HepG2 (cell line): ENCODE data around the gene LYPD6B. TPM values are rescaled to one million over a fixed set of nuclear protein-coding genes. Genes with fewer than 3 reads are reported as not detected.

Source experiments
- ATAC-seq: fragments of 200-7000 bp; cut with Tn5 transposase; 3 replicates; pipeline ENCODE4 v1.9.1; 2020; ENCODE audit warnings: mild to moderate bottlenecking, moderate library complexity
- BruUV-seq: library from RNA; stranded (reverse); fragments of 400-500 nt; replicated peaks from 2 replicates; lab custom pipeline; 2021; lab: Mats Ljungman, UMichigan
- CTCF ChIA-PET: fragments of 300-600 bp; formaldehyde crosslinking; extraction: SDS; loops from one replicate; lab custom pipeline; 2021; ENCODE audit warnings: low total read pairs, inconsistent platforms, low intra/inter-chr PET ratio; lab: Yijun Ruan, JAX
- POLR2A ChIA-PET: fragments of 350-600 bp; sonication (Branson Sonifier 250); formaldehyde crosslinking; loops from one replicate; lab custom pipeline; 2020; ENCODE audit warnings: antibody characterized with exemption, inconsistent platforms; lab: Yijun Ruan, JAX
- DNase-seq: peaks from one replicate; pipeline ENCODE4 v3.0.0-alpha.2; 2015; ENCODE audit warnings: low spot score
- FAIRE-seq: peaks from 3 replicates; lab custom pipeline; 2011; peaks lifted over from hg19 to GRCh38; lab: Jason Lieb, UNC
- H2AFZ ChIP-seq: one replicate; pipeline ENCODE4 v1.6.1; 2011; ENCODE audit warnings: low read length, inconsistent platforms
- H3K27ac ChIP-seq: fragments of 300-600 bp; 3 replicates; pipeline ENCODE4 v1.8.0; 2011; ENCODE audit warnings: mixed run types, mild to moderate bottlenecking, mixed read lengths, low read length, inconsistent platforms; ENCODE audit not compliant: insufficient read depth; ENCODE audit errors: extremely low read length
- H3K27me3 ChIP-seq, 2 experiments: fragments of 200-600 bp in 1 of 2; 2 replicates in 1 of 2; 3 replicates in 1 of 2; pipeline versions ENCODE4 v1.6.0 to v1.8.0; 2011; ENCODE audit warnings: low read length in 2 of 2, mild to moderate bottlenecking in 2 of 2, moderate library complexity in 2 of 2, inconsistent platforms in 1 of 2; ENCODE audit not compliant: insufficient read depth in 2 of 2, control insufficient read depth in 1 of 2
- H3K36me3 ChIP-seq, 2 experiments: fragments of 200-600 bp in 1 of 2; replicated peaks in 1 of 2; 2 replicates in 1 of 2; 3 replicates in 1 of 2; pipeline versions ENCODE4 v1.5.1 to v1.8.0; 2011; ENCODE audit warnings: low read length in 2 of 2, inconsistent platforms in 1 of 2; ENCODE audit not compliant: insufficient read depth in 2 of 2, control insufficient read depth in 1 of 2
- H3K4me1 ChIP-seq: 2 replicates; pipeline ENCODE4 v1.5.1; 2012; ENCODE audit warnings: low read length, inconsistent platforms; ENCODE audit not compliant: insufficient read depth
- H3K4me2 ChIP-seq: 2 replicates; pipeline ENCODE4 v1.6.0; 2011; ENCODE audit warnings: low read depth, low read length, inconsistent platforms
- H3K4me3 ChIP-seq, 3 experiments: fragments of 200-600 bp in 1 of 3; sonication (generic), shearing (Covaris generic) in 1 of 3; replicated peaks in 1 of 3; 2 replicates each; pipeline ENCODE4 v1.5.1; 2011 to 2016; ENCODE audit warnings: low read length in 3 of 3, inconsistent platforms in 2 of 3, low read depth in 2 of 3, mild to moderate bottlenecking in 2 of 3, control low read depth in 1 of 3, mixed read lengths in 1 of 3; ENCODE audit not compliant: insufficient read depth in 1 of 3
- H3K79me2 ChIP-seq: one replicate; pipeline ENCODE4 v1.6.1; 2011; ENCODE audit warnings: low read length, inconsistent platforms; ENCODE audit not compliant: insufficient read depth
- H3K9ac ChIP-seq: 2 replicates; pipeline ENCODE4 v1.6.0; 2011; ENCODE audit warnings: mild to moderate bottlenecking, low read depth, low read length, inconsistent platforms; ENCODE audit not compliant: insufficient read depth
- H3K9me3 ChIP-seq: 2 replicates; pipeline ENCODE4 v1.5.1; 2012; ENCODE audit warnings: mild to moderate bottlenecking, low read length
- H4K20me1 ChIP-seq: 2 replicates; pipeline ENCODE4 v1.6.0; 2011; ENCODE audit warnings: inconsistent platforms, mild to moderate bottlenecking, low read length, moderate library complexity; ENCODE audit not compliant: insufficient read depth
- BORCS8-MEF2B ChIP-seq: sonication (generic); formaldehyde crosslinking; IDR thresholded peaks from 2 replicates; pipeline ENCODE4 v1.8.0; 2022; ENCODE audit warnings: mild to moderate bottlenecking, missing genetic modification reagents
- HDAC2 ChIP-seq: sonication (generic); formaldehyde crosslinking; IDR thresholded peaks from 2 replicates; pipeline ENCODE4 v1.4.0; 2020; ENCODE audit warnings: missing genetic modification reagents
- KDM5A ChIP-seq: fragments of 200-600 bp; sonication (generic); IDR thresholded peaks from 2 replicates; pipeline ENCODE4 v1.7.0; 2018; ENCODE audit warnings: antibody characterized with exemption, mild to moderate bottlenecking, low read length, borderline replicate concordance
- PCBP1 ChIP-seq: fragments of 200-400 bp; formaldehyde crosslinking; IDR thresholded peaks from 2 replicates; pipeline ENCODE4 v1.6.1; 2017; ENCODE audit warnings: mild to moderate bottlenecking, low read depth, low read length, borderline replicate concordance
- ZNF446 ChIP-seq: sonication (generic); formaldehyde crosslinking; IDR thresholded peaks from 2 replicates; pipeline ENCODE4 v1.5.0; 2020; ENCODE audit warnings: mild to moderate bottlenecking, missing genetic modification reagents
- WGBS: methylation state at CpG from one replicate; pipeline ENCODE4 v1.1.6; 2017; ENCODE audit warnings: low lambda C conversion rate; 5-methylcytosine and 5-hydroxymethylcytosine counted together
- in situ Hi-C: cut with HindIII; loops from 2 replicates; pipeline ENCODE4 v1.10.0; 2017; ENCODE audit warnings: low pct_unique_long_range_greater_than_20kb; ENCODE audit not compliant: extremely low pct_ligation_motif_present
- intact Hi-C: fragments of 100-400 bp; cut with micrococcal nuclease; formaldehyde crosslinking; loops from one replicate; pipeline ENCODE4 v1.10.0; 2022; ENCODE audit not compliant: unreplicated experiment
- polyA plus RNA-seq, 8 experiments: library from polyadenylated mRNA; depleted of rRNA in 3 of 8; stranded (reverse) in 7 of 8; unstranded in 1 of 8; fragments of >200 nt; fragmentation: Illumina TruSeq in 4 of 8; extraction: Trizol in 4 of 8; gene quantifications; 2 replicates each; pipeline versions ENCODE4 v1.2.1 to v1.2.3, GENCODE V29; 2011 to 2016; ENCODE audit warnings: low read depth in 4 of 8, missing spikeins in 1 of 8, mixed read lengths in 1 of 8; ENCODE audit not compliant: insufficient read depth in 1 of 8
- total RNA-seq, 5 experiments: library from RNA; depleted of rRNA; stranded (reverse); fragments of >200 nt; fragmentation: Illumina TruSeq; extraction: Trizol; gene quantifications; 2 replicates each; pipeline ENCODE4 v1.2.3, GENCODE V29; 2016; ENCODE audit warnings: low read depth in 1 of 5
- TF ChIP-seq, protein P1 (sequence below): sonication (generic); formaldehyde crosslinking; IDR thresholded peaks from 2 replicates; pipeline ENCODE4 v1.5.0; 2020; ENCODE audit warnings: mild to moderate bottlenecking, low read depth, missing genetic modification reagents, borderline replicate concordance
- TF ChIP-seq, protein P2 (sequence below), 2 experiments: fragments of 450-650 bp in 1 of 2; sonication (generic) in 1 of 2; formaldehyde crosslinking in 1 of 2; IDR thresholded peaks; 2 replicates each; pipeline versions ENCODE4 v1.6.1 to v1.8.0; 2016 to 2022; ENCODE audit warnings: antibody characterized with exemption in 1 of 2, mild to moderate bottlenecking in 1 of 2, missing genetic modification reagents in 1 of 2
- TF ChIP-seq, protein P3 (sequence below): IDR thresholded peaks from 2 replicates; pipeline ENCODE4 v1.6.1; 2016; ENCODE audit warnings: low read depth
- TF ChIP-seq, protein P4 (sequence below): sonication (generic); formaldehyde crosslinking; IDR thresholded peaks from 2 replicates; pipeline ENCODE4 v1.5.1; 2020; ENCODE audit warnings: missing genetic modification reagents, mild to moderate bottlenecking, borderline replicate concordance

Gene LYPD6B
- total and polyA plus RNA-seq, 2 of the 13 experiments (the other 11 are each of a cell fraction or from before 2014, with no cell fraction given), result not detected

DNA sequence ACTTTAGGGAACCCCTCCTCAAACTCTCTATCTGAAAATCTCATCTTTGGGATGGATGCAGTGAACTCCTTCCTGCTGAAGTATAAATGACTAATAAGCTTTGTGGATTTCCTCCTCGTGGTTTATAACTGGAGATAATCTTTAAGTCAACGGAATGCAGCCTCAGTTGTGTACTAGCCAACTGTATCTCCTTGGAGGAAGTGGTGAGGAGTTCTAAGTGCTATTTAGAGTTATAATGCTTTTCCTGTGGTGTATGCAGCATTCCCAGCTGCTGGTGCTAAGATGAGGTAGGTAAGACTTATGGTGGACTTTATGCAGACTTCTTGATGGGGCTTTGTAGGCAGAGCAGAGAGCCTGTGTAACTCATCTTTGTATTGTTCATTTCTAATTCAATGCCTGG lies 90.9 kb downstream of the LYPD6B start:
- no peak overlapping the region for H3K27ac ChIP-seq
- in situ Hi-C loops, result no loop called here
- CTCF ChIA-PET, result no interaction called here
- BruUV-seq, result no TSS peak
- POLR2A ChIA-PET, result no interaction called here
- WGBS, result 13% methylated on average over 2 of the region's 2 CpGs
- no peak overlapping the region for H3K9ac ChIP-seq
- H4K20me1 ChIP-seq, result no peaks in the 10 kb centered on the region
- H3K36me3 ChIP-seq, result no peaks in the 10 kb centered on the region
- no peak for DNase-seq
- no peaks in the 10 kb centered on the region for H3K9me3 ChIP-seq
- no peak overlapping the region for H3K4me2 ChIP-seq
- 0 out of 5 replicates have a peak, but pooled peaks cover 0 to 1% of the 10 kb centered on the region in 2 experiments for H3K27me3 ChIP-seq
- ATAC-seq, result no peak
- no peak overlapping the region for H3K4me3 ChIP-seq
- no peak overlapping the region for H2AFZ ChIP-seq
- 0 out of 2 replicates have a peak, but pooled peaks cover 11% of the 10 kb centered on the region for H3K4me1 ChIP-seq
- no peaks in the 10 kb centered on the region for H3K79me2 ChIP-seq
- no peak for FAIRE-seq
- intact Hi-C loops, result loop anchor here (5.0 kb wide), 1 partner anchor 837 kb away; no protein-coding TSS in a partner anchor
- TF ChIP-seq, protein P1, sequence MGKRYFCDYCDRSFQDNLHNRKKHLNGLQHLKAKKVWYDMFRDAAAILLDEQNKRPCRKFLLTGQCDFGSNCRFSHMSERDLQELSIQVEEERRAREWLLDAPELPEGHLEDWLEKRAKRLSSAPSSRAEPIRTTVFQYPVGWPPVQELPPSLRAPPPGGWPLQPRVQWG (CRISPR knock-in tag), result no peak
- TF ChIP-seq HDAC2 (CRISPR knock-in tag) (no peak), PCBP1 (no peak), KDM5A (no peak), ZNF446 (no peak), BORCS8-MEF2B (CRISPR knock-in tag) (no peak)
- TF ChIP-seq, protein P2, sequence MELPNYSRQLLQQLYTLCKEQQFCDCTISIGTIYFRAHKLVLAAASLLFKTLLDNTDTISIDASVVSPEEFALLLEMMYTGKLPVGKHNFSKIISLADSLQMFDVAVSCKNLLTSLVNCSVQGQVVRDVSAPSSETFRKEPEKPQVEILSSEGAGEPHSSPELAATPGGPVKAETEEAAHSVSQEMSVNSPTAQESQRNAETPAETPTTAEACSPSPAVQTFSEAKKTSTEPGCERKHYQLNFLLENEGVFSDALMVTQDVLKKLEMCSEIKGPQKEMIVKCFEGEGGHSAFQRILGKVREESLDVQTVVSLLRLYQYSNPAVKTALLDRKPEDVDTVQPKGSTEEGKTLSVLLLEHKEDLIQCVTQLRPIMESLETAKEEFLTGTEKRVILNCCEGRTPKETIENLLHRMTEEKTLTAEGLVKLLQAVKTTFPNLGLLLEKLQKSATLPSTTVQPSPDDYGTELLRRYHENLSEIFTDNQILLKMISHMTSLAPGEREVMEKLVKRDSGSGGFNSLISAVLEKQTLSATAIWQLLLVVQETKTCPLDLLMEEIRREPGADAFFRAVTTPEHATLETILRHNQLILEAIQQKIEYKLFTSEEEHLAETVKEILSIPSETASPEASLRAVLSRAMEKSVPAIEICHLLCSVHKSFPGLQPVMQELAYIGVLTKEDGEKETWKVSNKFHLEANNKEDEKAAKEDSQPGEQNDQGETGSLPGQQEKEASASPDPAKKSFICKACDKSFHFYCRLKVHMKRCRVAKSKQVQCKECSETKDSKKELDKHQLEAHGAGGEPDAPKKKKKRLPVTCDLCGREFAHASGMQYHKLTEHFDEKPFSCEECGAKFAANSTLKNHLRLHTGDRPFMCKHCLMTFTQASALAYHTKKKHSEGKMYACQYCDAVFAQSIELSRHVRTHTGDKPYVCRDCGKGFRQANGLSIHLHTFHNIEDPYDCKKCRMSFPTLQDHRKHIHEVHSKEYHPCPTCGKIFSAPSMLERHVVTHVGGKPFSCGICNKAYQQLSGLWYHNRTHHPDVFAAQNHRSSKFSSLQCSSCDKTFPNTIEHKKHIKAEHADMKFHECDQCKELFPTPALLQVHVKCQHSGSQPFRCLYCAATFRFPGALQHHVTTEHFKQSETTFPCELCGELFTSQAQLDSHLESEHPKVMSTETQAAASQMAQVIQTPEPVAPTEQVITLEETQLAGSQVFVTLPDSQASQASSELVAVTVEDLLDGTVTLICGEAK (IDR thresholded peaks at IDR 0.05), result no peak
- TF ChIP-seq, protein P2 (CRISPR knock-in tag; IDR thresholded peaks at IDR 0.05), result no peak
- TF ChIP-seq, protein P3, sequence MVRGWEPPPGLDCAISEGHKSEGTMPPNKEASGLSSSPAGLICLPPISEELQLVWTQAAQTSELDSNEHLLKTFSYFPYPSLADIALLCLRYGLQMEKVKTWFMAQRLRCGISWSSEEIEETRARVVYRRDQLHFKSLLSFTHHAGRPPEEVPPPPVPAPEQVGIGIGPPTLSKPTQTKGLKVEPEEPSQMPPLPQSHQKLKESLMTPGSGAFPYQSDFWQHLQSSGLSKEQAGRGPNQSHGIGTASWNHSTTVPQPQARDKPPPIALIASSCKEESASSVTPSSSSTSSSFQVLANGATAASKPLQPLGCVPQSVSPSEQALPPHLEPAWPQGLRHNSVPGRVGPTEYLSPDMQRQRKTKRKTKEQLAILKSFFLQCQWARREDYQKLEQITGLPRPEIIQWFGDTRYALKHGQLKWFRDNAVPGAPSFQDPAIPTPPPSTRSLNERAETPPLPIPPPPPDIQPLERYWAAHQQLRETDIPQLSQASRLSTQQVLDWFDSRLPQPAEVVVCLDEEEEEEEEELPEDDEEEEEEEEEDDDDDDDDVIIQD (CRISPR knock-in tag), result no peak
- TF ChIP-seq, protein P4, sequence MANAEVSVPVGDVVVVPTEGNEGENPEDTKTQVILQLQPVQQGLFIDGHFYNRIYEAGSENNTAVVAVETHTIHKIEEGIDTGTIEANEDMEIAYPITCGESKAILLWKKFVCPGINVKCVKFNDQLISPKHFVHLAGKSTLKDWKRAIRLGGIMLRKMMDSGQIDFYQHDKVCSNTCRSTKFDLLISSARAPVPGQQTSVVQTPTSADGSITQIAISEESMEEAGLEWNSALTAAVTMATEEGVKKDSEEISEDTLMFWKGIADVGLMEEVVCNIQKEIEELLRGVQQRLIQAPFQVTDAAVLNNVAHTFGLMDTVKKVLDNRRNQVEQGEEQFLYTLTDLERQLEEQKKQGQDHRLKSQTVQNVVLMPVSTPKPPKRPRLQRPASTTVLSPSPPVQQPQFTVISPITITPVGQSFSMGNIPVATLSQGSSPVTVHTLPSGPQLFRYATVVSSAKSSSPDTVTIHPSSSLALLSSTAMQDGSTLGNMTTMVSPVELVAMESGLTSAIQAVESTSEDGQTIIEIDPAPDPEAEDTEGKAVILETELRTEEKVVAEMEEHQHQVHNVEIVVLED (CRISPR knock-in tag), result no peak
